GM18951 (cell line): ENCODE measurements around the gene ZNF189.

Source experiments
- POLR2A ChIP-seq: IDR thresholded peaks from 4 replicates; pipeline ENCODE4 v1.6.1; 2011; ENCODE audit warnings: mild to moderate bottlenecking; ENCODE audit not compliant: insufficient read length, insufficient read depth; ENCODE audit errors: extremely low read depth
- in situ Hi-C: fragments of 300-500 bp; cut with MboI; formaldehyde crosslinking; loops from one replicate; pipeline ENCODE4 v1.12.0; 2022; ENCODE audit warnings: low sequenced_read_pairs, mixed read lengths, inconsistent platforms; ENCODE audit not compliant: unreplicated experiment

ZNF189 gene

GRCh38 chr9:101457003-101457402 is 58.4 kb downstream of the ZNF189 start:
- in situ Hi-C loops, result no loop called here
- no peak for TF ChIP-seq POLR2A

GRCh38 chr9:101458963-101459631 is 60.4 kb downstream of the ZNF189 start:
- in situ Hi-C loops, result no loop called here

More at GRCh38 chr9:101458963-101459631, 60.4 kb downstream of the ZNF189 start:
- no peak for TF ChIP-seq POLR2A
